Neural cell (in vitro differentiated cells): ENCODE measurements around the gene VANGL1. TPM values are rescaled to one million over a fixed set of nuclear protein-coding genes. Genes with fewer than 3 reads are reported as not detected.

Experiments
- H2AFZ ChIP-seq: fragments of 200-600, 300-800 bp; sonication (generic), shearing (Covaris generic); 2 replicates; pipeline ENCODE4 v1.6.0; 2014; ENCODE audit warnings: low read depth, mild to moderate bottlenecking, antibody characterized with exemption, low read length, moderate library complexity
- H3F3A ChIP-seq: fragments of 200-600 bp; shearing (Covaris generic); 2 replicates; pipeline ENCODE4 v1.6.1; 2016; ENCODE audit warnings: mild to moderate bottlenecking, moderate library complexity, mixed read lengths, antibody characterized with exemption, low read length; ENCODE audit not compliant: insufficient read depth, poor library complexity, severe bottlenecking
- H3K27ac ChIP-seq: fragments of 200-600, 300-800 bp; sonication (generic), shearing (Covaris generic); 2 replicates; pipeline ENCODE4 v1.5.1; 2014; ENCODE audit warnings: mild to moderate bottlenecking, low read length, moderate library complexity
- H3K27me3 ChIP-seq: fragments of 300-800, 200-600 bp; sonication (generic), shearing (Covaris generic); 2 replicates; pipeline ENCODE4 v1.6.0; 2014; ENCODE audit warnings: mild to moderate bottlenecking, low read depth, low read length, moderate library complexity; ENCODE audit not compliant: insufficient read depth
- H3K36me3 ChIP-seq: fragments of 300-800, 200-600 bp; sonication (generic), shearing (Covaris generic); 2 replicates; pipeline ENCODE4 v1.5.1; 2014; ENCODE audit warnings: mild to moderate bottlenecking, antibody characterized with exemption, low read length, moderate library complexity; ENCODE audit not compliant: insufficient read depth
- H3K4me2 ChIP-seq: fragments of 300-800, 200-600 bp; sonication (generic), shearing (Covaris generic); 2 replicates; pipeline ENCODE4 v1.6.0; 2014; ENCODE audit warnings: mild to moderate bottlenecking, low read length
- H3K4me3 ChIP-seq: fragments of 300-800, 200-600 bp; sonication (generic), shearing (Covaris generic); 2 replicates; pipeline ENCODE4 v1.5.1; 2014; ENCODE audit warnings: mild to moderate bottlenecking, low read length, moderate library complexity
- H3K79me2 ChIP-seq: fragments of 200-600 bp; shearing (Covaris generic); replicated peaks from 2 replicates; pipeline ENCODE4 v1.6.0; 2014; ENCODE audit warnings: mild to moderate bottlenecking, low read length, moderate library complexity; ENCODE audit not compliant: insufficient read depth
- H3K9ac ChIP-seq: fragments of 300-800, 200-600 bp; sonication (generic), shearing (Covaris generic); 2 replicates; pipeline ENCODE4 v1.6.1; 2016; ENCODE audit warnings: mild to moderate bottlenecking, low read length, mixed read lengths
- H3K9me2 ChIP-seq: fragments of 200-600 bp; shearing (Covaris generic); 2 replicates; pipeline ENCODE4 v1.6.1; 2016; ENCODE audit warnings: mild to moderate bottlenecking, low read length, mixed read lengths; ENCODE audit not compliant: insufficient read depth
- H3K9me3 ChIP-seq: fragments of 200-600, 300-800 bp; sonication (generic), shearing (Covaris generic); 2 replicates; pipeline ENCODE4 v1.6.1; 2016; ENCODE audit warnings: mild to moderate bottlenecking, mixed run types, low read length, moderate library complexity, mixed read lengths
- H4K20me1 ChIP-seq: fragments of 200-600 bp; shearing (Covaris generic); 2 replicates; pipeline ENCODE4 v1.6.1; 2016; ENCODE audit warnings: mild to moderate bottlenecking, mixed run types; ENCODE audit not compliant: insufficient read depth
- EP300 ChIP-seq: fragments of 450-650 bp; conservative IDR thresholded peaks from 2 replicates; pipeline ENCODE4 v1.6.1; 2014; ENCODE audit warnings: antibody characterized with exemption, mild to moderate bottlenecking, moderate library complexity; ENCODE audit not compliant: poor library complexity, severe bottlenecking
- EZH2 ChIP-seq: fragments of 200-600, 300-800 bp; shearing (Covaris generic), sonication (generic); IDR thresholded peaks from 2 replicates; pipeline ENCODE4 v1.6.1; 2014; ENCODE audit warnings: antibody characterized with exemption, low read length, borderline replicate concordance, mild to moderate bottlenecking; ENCODE audit not compliant: insufficient read depth, poor library complexity, severe bottlenecking
- MXI1 ChIP-seq: fragments of 450-650 bp; conservative IDR thresholded peaks from 2 replicates; pipeline ENCODE4 v1.6.1; 2014; ENCODE audit warnings: antibody characterized with exemption, mild to moderate bottlenecking; ENCODE audit not compliant: poor library complexity, severe bottlenecking
- POLR2AphosphoS5 ChIP-seq: IDR thresholded peaks from 2 replicates; pipeline ENCODE4 v1.6.1; 2012
- RAD21 ChIP-seq: fragments of 450-650 bp; conservative IDR thresholded peaks from 2 replicates; pipeline ENCODE4 v1.6.1; 2014; ENCODE audit warnings: antibody characterized with exemption, mild to moderate bottlenecking, moderate library complexity
- SMC3 ChIP-seq: fragments of 450-650 bp; conservative IDR thresholded peaks from 2 replicates; pipeline ENCODE4 v1.6.1; 2014; ENCODE audit warnings: antibody characterized with exemption, mild to moderate bottlenecking, moderate library complexity; ENCODE audit not compliant: poor library complexity
- TAF1 ChIP-seq: IDR thresholded peaks from 2 replicates; pipeline ENCODE4 v1.6.1; 2012; ENCODE audit warnings: low read depth
- polyA plus RNA-seq: library from polyadenylated mRNA; depleted of rRNA; stranded (reverse); fragments of >200 nt; gene quantifications from 2 replicates; pipeline ENCODE4 v1.2.3, GENCODE V29; 2014
- TF ChIP-seq, protein P1 (sequence below): fragments of 450-650 bp; IDR thresholded peaks from 2 replicates; pipeline ENCODE4 v1.5.1; 2014; ENCODE audit warnings: antibody characterized with exemption, mild to moderate bottlenecking, moderate library complexity; ENCODE audit not compliant: poor library complexity, severe bottlenecking
- TF ChIP-seq, protein P2 (sequence below): IDR thresholded peaks from 2 replicates; pipeline ENCODE4 v1.6.1; 2012; ENCODE audit warnings: borderline replicate concordance

Gene VANGL1
- polyA plus RNA-seq, 1 donor from 2014 or later, result 0.53 TPM

DNA sequence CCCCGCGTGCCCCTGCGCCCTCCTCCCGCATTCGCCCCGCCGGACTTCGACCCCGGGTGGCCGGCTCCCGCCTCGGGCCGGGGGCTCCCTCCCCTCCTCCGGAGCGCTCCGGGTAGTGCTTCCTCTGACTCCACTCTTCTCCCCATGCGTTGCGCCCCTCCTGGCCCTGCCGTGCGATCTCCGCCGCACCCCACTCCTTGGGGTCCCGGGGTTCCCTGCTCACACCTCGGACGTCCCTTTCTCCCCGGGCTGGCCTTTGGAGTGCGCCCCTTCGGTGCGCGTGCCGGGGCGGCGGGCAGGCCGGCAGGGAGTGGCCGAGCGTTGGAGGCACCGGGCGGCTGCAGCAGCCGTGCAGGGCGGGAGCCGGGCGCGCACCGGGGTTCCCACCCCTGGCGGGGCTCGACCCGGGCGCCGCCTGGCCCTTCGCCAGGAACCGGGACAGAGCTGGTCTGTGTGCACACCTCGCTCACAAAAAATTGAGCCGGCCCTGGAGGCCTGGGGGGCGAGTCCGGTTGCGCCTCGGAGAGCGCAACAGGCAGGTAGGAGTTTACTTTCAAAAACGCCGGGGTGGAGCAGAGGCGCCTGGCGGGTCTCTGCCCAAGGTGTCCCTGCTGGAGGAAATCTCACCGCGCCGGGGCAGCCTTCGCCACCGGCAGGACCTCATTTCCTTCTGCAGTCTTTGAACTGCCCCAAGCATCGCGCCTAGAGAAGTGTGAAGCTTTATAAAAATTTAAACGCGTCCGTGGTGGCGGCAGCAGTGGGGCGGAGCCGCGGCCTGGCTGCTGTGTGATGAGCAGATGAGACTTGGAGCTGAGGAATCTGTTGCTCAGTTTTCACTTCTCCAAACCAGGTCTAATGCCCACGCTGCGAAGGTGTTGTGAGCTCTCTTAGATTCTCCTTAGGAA is 650 bp downstream of the VANGL1 start:
- no peak overlapping the region for H2AFZ ChIP-seq
- peak overlapping the region; percentile 80 for H3K4me3 ChIP-seq
- no peaks in the 10 kb centered on the region for H4K20me1 ChIP-seq
- H3K79me2 ChIP-seq, result no peaks in the 10 kb centered on the region
- no peaks in the 10 kb centered on the region for H3F3A ChIP-seq
- TF ChIP-seq, protein P1, sequence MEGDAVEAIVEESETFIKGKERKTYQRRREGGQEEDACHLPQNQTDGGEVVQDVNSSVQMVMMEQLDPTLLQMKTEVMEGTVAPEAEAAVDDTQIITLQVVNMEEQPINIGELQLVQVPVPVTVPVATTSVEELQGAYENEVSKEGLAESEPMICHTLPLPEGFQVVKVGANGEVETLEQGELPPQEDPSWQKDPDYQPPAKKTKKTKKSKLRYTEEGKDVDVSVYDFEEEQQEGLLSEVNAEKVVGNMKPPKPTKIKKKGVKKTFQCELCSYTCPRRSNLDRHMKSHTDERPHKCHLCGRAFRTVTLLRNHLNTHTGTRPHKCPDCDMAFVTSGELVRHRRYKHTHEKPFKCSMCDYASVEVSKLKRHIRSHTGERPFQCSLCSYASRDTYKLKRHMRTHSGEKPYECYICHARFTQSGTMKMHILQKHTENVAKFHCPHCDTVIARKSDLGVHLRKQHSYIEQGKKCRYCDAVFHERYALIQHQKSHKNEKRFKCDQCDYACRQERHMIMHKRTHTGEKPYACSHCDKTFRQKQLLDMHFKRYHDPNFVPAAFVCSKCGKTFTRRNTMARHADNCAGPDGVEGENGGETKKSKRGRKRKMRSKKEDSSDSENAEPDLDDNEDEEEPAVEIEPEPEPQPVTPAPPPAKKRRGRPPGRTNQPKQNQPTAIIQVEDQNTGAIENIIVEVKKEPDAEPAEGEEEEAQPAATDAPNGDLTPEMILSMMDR, result peak; percentile 12
- no peak for TF ChIP-seq EP300
- peak; percentile 15 for TF ChIP-seq RAD21
- peak; percentile 24 for TF ChIP-seq MXI1
- no peaks in the 10 kb centered on the region for H3K9me2 ChIP-seq
- no peaks in the 10 kb centered on the region for H3K36me3 ChIP-seq
- peak overlapping the region; percentile 72 for H3K4me2 ChIP-seq
- peaks cover 19% of the 10 kb centered on the region for H3K27me3 ChIP-seq
- H3K27ac ChIP-seq, result no peak overlapping the region
- no peaks in the 10 kb centered on the region for H3K9me3 ChIP-seq
- peak overlapping the region; percentile 49 for H3K9ac ChIP-seq

DNA sequence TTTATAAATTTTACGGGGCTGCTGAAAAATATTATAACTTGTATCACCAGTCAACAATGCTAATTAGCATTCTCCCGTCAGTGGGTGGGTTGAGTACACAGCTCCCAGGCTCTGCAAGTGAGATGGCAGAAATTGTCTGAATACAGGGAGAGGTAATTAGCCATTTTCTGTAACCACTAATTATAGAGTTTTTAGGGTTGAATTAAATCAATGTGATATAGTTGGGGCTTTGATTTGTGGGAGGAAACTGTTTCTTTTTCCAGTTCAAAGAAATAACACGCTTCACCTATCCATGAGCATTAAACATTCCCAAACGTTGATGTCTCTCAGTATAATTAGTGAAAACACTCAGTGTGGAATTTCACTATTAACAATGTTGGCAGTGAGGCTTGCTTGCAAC is 1.5 kb downstream of the VANGL1 start:
- Histone ChIP-seq H3F3A (no peaks in the 10 kb centered on the region), H3K27ac (no peak overlapping the region), H3K9me2 (no peaks in the 10 kb centered on the region), H3K9me3 (no peaks in the 10 kb centered on the region), H3K4me2 (peak overlapping the region; percentile 72), H4K20me1 (no peaks in the 10 kb centered on the region), H2AFZ (no peak overlapping the region), H3K79me2 (no peaks in the 10 kb centered on the region), H3K27me3 (peaks cover 19% of the 10 kb centered on the region), H3K36me3 (no peaks in the 10 kb centered on the region), H3K9ac (no peak overlapping the region), H3K4me3 (peak overlapping the region; percentile 80)
- TF ChIP-seq POLR2AphosphoS5, result no peak
- TF ChIP-seq, protein P2, sequence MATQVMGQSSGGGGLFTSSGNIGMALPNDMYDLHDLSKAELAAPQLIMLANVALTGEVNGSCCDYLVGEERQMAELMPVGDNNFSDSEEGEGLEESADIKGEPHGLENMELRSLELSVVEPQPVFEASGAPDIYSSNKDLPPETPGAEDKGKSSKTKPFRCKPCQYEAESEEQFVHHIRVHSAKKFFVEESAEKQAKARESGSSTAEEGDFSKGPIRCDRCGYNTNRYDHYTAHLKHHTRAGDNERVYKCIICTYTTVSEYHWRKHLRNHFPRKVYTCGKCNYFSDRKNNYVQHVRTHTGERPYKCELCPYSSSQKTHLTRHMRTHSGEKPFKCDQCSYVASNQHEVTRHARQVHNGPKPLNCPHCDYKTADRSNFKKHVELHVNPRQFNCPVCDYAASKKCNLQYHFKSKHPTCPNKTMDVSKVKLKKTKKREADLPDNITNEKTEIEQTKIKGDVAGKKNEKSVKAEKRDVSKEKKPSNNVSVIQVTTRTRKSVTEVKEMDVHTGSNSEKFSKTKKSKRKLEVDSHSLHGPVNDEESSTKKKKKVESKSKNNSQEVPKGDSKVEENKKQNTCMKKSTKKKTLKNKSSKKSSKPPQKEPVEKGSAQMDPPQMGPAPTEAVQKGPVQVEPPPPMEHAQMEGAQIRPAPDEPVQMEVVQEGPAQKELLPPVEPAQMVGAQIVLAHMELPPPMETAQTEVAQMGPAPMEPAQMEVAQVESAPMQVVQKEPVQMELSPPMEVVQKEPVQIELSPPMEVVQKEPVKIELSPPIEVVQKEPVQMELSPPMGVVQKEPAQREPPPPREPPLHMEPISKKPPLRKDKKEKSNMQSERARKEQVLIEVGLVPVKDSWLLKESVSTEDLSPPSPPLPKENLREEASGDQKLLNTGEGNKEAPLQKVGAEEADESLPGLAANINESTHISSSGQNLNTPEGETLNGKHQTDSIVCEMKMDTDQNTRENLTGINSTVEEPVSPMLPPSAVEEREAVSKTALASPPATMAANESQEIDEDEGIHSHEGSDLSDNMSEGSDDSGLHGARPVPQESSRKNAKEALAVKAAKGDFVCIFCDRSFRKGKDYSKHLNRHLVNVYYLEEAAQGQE, result no peak
- no peak for TF ChIP-seq TAF1
- TF ChIP-seq MXI1, result no peak
- no peak for TF ChIP-seq EP300
- TF ChIP-seq RAD21, result no peak
- no peak for TF ChIP-seq SMC3
- no peak for TF ChIP-seq EZH2
- TF ChIP-seq, protein P1, result no peak
